Liver (tissue), 9 donors: Measurements from ENCODE around the gene IL18RAP. TPM values are rescaled to one million over a fixed set of nuclear protein-coding genes. Genes with fewer than 3 reads are reported as not detected.

Source experiments
- DNase-seq: peaks from one replicate; pipeline ENCODE4 v3.0.0-alpha.2; 2017; ENCODE audit warnings: low spot score
- H3K27ac ChIP-seq, 2 donors: one replicate each; pipeline ENCODE4 v1.7.0; 2013; ENCODE audit warnings: inconsistent platforms in 2 of 2, low read length in 2 of 2, control low read depth in 1 of 2, low read depth in 1 of 2, mild to moderate bottlenecking in 1 of 2
- H3K27me3 ChIP-seq, 4 donors: one replicate each; pipeline versions ENCODE4 v1.6.1 to v1.7.0; 2013; ENCODE audit warnings: low read length in 3 of 4, inconsistent platforms in 1 of 4, mild to moderate bottlenecking in 1 of 4, moderate library complexity in 1 of 4; ENCODE audit not compliant: control insufficient read depth in 4 of 4, insufficient read depth in 4 of 4
- H3K36me3 ChIP-seq, 4 donors: one replicate each; pipeline versions ENCODE4 v1.6.1 to v1.7.0; 2013; ENCODE audit warnings: low read length in 3 of 4, mild to moderate bottlenecking in 3 of 4, low read depth in 1 of 4, moderate library complexity in 1 of 4; ENCODE audit not compliant: control insufficient read depth in 4 of 4, insufficient read depth in 3 of 4
- H3K4me1 ChIP-seq, 4 donors: one replicate each; pipeline versions ENCODE4 v1.6.1 to v1.7.0; 2013; ENCODE audit warnings: low read length in 3 of 4, mild to moderate bottlenecking in 3 of 4, moderate library complexity in 1 of 4; ENCODE audit not compliant: control insufficient read depth in 4 of 4, insufficient read depth in 4 of 4
- H3K4me3 ChIP-seq, 3 donors: one replicate each; pipeline versions ENCODE4 v1.6.1 to v1.7.0; 2013; ENCODE audit warnings: low read length in 3 of 3, control low read depth in 1 of 3, low read depth in 1 of 3, mild to moderate bottlenecking in 1 of 3
- H3K9ac ChIP-seq, 2 donors: one replicate each; pipeline ENCODE4 v1.7.0; 2013; ENCODE audit warnings: low read length in 2 of 2, mild to moderate bottlenecking in 2 of 2, moderate library complexity in 2 of 2, control low read depth in 1 of 2, low read depth in 1 of 2
- H3K9me3 ChIP-seq, 4 donors: one replicate each; pipeline versions ENCODE4 v1.6.1 to v1.7.0; 2013; ENCODE audit warnings: low read length in 3 of 4; ENCODE audit not compliant: control insufficient read depth in 4 of 4
- EGR1 ChIP-seq, 2 donors: IDR thresholded peaks; 2 replicates each; pipeline ENCODE4 v1.6.1; 2016 to 2018; ENCODE audit warnings: antibody characterized with exemption in 2 of 2, low read depth in 2 of 2
- FOXA1 ChIP-seq: IDR thresholded peaks from 2 replicates; pipeline ENCODE4 v1.6.1; 2016; ENCODE audit warnings: antibody characterized with exemption
- FOXA2 ChIP-seq: IDR thresholded peaks from 2 replicates; pipeline ENCODE4 v1.6.1; 2016; ENCODE audit warnings: antibody characterized with exemption
- GABPA ChIP-seq, 2 donors: IDR thresholded peaks in 1 of 2; conservative IDR thresholded peaks in 1 of 2; 2 replicates each; pipeline ENCODE4 v1.6.1; 2016; ENCODE audit warnings: antibody characterized with exemption in 2 of 2, mild to moderate bottlenecking in 1 of 2, moderate library complexity in 1 of 2
- HNF4A ChIP-seq, 2 donors: conservative IDR thresholded peaks; 2 replicates each; pipeline ENCODE4 v1.6.1; 2016; ENCODE audit warnings: antibody characterized with exemption in 2 of 2, mild to moderate bottlenecking in 2 of 2
- HNF4G ChIP-seq: IDR thresholded peaks from 2 replicates; pipeline ENCODE4 v1.6.1; 2016; ENCODE audit warnings: antibody characterized with exemption
- JUND ChIP-seq, 2 donors: IDR thresholded peaks; 2 replicates each; pipeline ENCODE4 v1.6.1; 2016; ENCODE audit warnings: antibody characterized with exemption in 2 of 2
- NR2F2 ChIP-seq: IDR thresholded peaks from 2 replicates; pipeline ENCODE4 v1.6.1; 2016; ENCODE audit warnings: antibody characterized with exemption
- RAD21 ChIP-seq, 2 donors: IDR thresholded peaks; 2 replicates each; pipeline ENCODE4 v1.6.1; 2016; ENCODE audit warnings: antibody characterized with exemption in 2 of 2, mild to moderate bottlenecking in 2 of 2
- RXRA ChIP-seq, 2 donors: IDR thresholded peaks; 2 replicates each; pipeline ENCODE4 v1.6.1; 2017 to 2018; ENCODE audit warnings: antibody characterized with exemption in 2 of 2, mild to moderate bottlenecking in 1 of 2
- SP1 ChIP-seq: IDR thresholded peaks from 2 replicates; pipeline ENCODE4 v1.6.1; 2018; ENCODE audit warnings: antibody characterized with exemption, mild to moderate bottlenecking
- TAF1 ChIP-seq: conservative IDR thresholded peaks from 2 replicates; pipeline ENCODE4 v1.6.1; 2016; ENCODE audit warnings: antibody characterized with exemption, mild to moderate bottlenecking
- YY1 ChIP-seq: IDR thresholded peaks from 2 replicates; pipeline ENCODE4 v1.6.1; 2016; ENCODE audit warnings: antibody characterized with exemption, mild to moderate bottlenecking
- WGBS: extraction: QIAGEN DNeasy Blood & Tissue Kit; methylation state at CpG from one replicate; pipeline ENCODE4 v1.1.7; 2013; 5-methylcytosine and 5-hydroxymethylcytosine counted together
- polyA plus RNA-seq, 2 donors: library from polyadenylated mRNA; stranded (reverse) in 1 of 2; unstranded in 1 of 2; fragments of 200-250 nt in 1 of 2; fragments of >200 nt in 1 of 2; fragmentation: Nextera tagmentation in 1 of 2; extraction: Ambion mirVana in 1 of 2; gene quantifications; one replicate each; pipeline versions ENCODE4 v1.2.1 to v1.2.3, GENCODE V29; 2013 to 2015
- total RNA-seq, 2 donors: library from RNA; depleted of rRNA; stranded (reverse); fragments of >200 nt; gene quantifications; one replicate each; pipeline ENCODE4 v1.2.3, GENCODE V29; 2014
- TF ChIP-seq, protein P1 (sequence below): IDR thresholded peaks from 2 replicates; pipeline ENCODE4 v1.6.1; 2016; ENCODE audit warnings: antibody characterized with exemption
- TF ChIP-seq, protein P2 (sequence below): IDR thresholded peaks from 2 replicates; pipeline ENCODE4 v1.6.1; 2016; ENCODE audit warnings: antibody characterized with exemption, mild to moderate bottlenecking
- TF ChIP-seq, protein P3 (sequence below): IDR thresholded peaks from 2 replicates; pipeline ENCODE4 v1.6.1; 2016; ENCODE audit warnings: antibody characterized with exemption
- TF ChIP-seq, protein P4 (sequence below): IDR thresholded peaks from 2 replicates; pipeline ENCODE4 v1.6.1; 2016; ENCODE audit warnings: antibody characterized with exemption
- donor health status: healthy.
- donor health status: healthy.
- donor health status: healthy.
- donor health status: healthy.
- donor health status: healthy.

Gene IL18RAP
- total and polyA plus RNA-seq, 4 donors = 0.14 to 7.3 (median 1.4) TPM

DNA sequence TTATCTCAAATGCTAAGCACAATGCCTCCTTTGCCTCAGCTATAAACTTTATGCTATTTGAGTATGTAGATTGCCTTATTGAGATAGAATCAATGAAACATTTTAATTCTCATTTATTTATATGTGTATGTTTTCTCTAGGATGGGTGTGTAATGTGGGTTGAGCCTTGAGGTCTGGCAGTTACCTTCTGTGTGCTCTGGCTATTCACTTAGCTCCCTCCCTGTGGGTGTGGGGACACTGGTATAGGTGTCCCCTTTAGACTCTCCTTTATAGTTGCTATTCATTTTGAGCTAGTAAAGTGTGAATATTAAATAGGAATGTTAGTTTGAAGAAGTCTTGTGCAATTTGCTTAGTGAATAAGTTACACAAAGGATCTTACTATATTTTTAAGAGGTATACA, 51.8 kb downstream of the IL18RAP start:
- Histone ChIP-seq H3K4me1 (no peaks in the 10 kb centered on the region), H3K9me3 (no peaks in the 10 kb centered on the region), H3K27me3 (peaks cover 0 to 6% (median 0%) of the 10 kb centered on the region in 4 donors), H3K9ac (no peak overlapping the region), H3K27ac (no peak overlapping the region), H3K4me3 (no peak overlapping the region), H3K36me3 (no peaks in the 10 kb centered on the region)
- TF ChIP-seq NR2F2 (no peak), EGR1 (IDR thresholded peaks at IDR 0.05; ENCODE audit: low read depth in 2 of 2) (no peak), HNF4A (conservative IDR thresholded peaks at IDR 0.05) (no peak), FOXA2 (no peak), RXRA (IDR thresholded peaks at IDR 0.05) (no peak), SP1 (no peak)
- TF ChIP-seq, protein P1, sequence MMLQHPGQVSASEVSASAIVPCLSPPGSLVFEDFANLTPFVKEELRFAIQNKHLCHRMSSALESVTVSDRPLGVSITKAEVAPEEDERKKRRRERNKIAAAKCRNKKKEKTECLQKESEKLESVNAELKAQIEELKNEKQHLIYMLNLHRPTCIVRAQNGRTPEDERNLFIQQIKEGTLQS = no peak
- TF ChIP-seq, protein P2, sequence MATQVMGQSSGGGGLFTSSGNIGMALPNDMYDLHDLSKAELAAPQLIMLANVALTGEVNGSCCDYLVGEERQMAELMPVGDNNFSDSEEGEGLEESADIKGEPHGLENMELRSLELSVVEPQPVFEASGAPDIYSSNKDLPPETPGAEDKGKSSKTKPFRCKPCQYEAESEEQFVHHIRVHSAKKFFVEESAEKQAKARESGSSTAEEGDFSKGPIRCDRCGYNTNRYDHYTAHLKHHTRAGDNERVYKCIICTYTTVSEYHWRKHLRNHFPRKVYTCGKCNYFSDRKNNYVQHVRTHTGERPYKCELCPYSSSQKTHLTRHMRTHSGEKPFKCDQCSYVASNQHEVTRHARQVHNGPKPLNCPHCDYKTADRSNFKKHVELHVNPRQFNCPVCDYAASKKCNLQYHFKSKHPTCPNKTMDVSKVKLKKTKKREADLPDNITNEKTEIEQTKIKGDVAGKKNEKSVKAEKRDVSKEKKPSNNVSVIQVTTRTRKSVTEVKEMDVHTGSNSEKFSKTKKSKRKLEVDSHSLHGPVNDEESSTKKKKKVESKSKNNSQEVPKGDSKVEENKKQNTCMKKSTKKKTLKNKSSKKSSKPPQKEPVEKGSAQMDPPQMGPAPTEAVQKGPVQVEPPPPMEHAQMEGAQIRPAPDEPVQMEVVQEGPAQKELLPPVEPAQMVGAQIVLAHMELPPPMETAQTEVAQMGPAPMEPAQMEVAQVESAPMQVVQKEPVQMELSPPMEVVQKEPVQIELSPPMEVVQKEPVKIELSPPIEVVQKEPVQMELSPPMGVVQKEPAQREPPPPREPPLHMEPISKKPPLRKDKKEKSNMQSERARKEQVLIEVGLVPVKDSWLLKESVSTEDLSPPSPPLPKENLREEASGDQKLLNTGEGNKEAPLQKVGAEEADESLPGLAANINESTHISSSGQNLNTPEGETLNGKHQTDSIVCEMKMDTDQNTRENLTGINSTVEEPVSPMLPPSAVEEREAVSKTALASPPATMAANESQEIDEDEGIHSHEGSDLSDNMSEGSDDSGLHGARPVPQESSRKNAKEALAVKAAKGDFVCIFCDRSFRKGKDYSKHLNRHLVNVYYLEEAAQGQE = no peak
- TF ChIP-seq, protein P3, sequence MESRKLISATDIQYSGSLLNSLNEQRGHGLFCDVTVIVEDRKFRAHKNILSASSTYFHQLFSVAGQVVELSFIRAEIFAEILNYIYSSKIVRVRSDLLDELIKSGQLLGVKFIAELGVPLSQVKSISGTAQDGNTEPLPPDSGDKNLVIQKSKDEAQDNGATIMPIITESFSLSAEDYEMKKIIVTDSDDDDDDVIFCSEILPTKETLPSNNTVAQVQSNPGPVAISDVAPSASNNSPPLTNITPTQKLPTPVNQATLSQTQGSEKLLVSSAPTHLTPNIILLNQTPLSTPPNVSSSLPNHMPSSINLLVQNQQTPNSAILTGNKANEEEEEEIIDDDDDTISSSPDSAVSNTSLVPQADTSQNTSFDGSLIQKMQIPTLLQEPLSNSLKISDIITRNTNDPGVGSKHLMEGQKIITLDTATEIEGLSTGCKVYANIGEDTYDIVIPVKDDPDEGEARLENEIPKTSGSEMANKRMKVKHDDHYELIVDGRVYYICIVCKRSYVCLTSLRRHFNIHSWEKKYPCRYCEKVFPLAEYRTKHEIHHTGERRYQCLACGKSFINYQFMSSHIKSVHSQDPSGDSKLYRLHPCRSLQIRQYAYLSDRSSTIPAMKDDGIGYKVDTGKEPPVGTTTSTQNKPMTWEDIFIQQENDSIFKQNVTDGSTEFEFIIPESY = no peak
- no peak for DNase-seq

DNA sequence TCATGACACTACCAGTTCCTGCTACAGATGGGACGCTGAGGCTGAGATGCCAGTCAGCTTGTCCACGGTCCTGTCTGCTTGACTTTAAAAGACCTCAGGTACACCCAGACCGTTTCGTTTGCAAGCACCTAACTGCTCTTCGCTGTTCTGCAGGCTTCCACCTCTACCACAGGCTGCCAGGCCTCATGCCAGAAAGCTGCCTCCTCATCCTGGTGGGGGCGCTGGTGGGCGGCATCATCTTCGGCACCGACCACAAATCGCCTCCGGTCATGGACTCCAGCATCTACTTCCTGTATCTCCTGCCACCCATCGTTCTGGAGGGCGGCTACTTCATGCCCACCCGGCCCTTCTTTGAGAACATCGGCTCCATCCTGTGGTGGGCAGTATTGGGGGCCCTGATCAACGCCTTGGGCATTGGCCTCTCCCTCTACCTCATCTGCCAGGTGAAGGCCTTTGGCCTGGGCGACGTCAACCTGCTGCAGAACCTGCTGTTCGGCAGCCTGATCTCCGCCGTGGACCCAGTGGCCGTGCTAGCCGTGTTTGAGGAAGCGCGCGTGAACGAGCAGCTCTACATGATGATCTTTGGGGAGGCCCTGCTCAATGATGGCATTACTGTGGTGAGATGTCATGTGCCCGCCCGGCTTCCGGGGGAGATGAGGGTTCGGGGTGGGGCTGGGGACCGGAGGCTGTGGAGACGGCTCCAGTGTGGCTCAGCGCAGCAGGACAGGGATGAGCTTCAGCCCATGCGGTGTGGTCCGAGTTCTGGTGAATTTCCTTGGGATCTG, 55.9 kb downstream of the IL18RAP start:
- WGBS = 89% methylated on average over 36 of the region's 36 CpGs
- Histone ChIP-seq H3K27me3 (peaks cover 0 to 2% (median 0%) of the 10 kb centered on the region in 4 donors), H3K36me3 (no peaks in the 10 kb centered on the region), H3K4me1 (no peaks in the 10 kb centered on the region), H3K27ac (no peak overlapping the region), H3K9me3 (no peaks in the 10 kb centered on the region), H3K4me3 (no peak overlapping the region), H3K9ac (no peak overlapping the region)
- DNase-seq = no peak
- no peak for TF ChIP-seq SP1
- no peak for TF ChIP-seq RAD21 (IDR thresholded peaks at IDR 0.05)
- TF ChIP-seq TAF1 = no peak
- TF ChIP-seq GABPA (IDR thresholded peaks at IDR 0.05 in 1 of 2, conservative IDR thresholded peaks at IDR 0.05 in 1 of 2) = no peak
- no peak for TF ChIP-seq FOXA2
- TF ChIP-seq, protein P4, sequence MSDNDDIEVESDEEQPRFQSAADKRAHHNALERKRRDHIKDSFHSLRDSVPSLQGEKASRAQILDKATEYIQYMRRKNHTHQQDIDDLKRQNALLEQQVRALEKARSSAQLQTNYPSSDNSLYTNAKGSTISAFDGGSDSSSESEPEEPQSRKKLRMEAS = no peak
- TF ChIP-seq HNF4A (conservative IDR thresholded peaks at IDR 0.05) = no peak
- TF ChIP-seq HNF4G = no peak
- no peak for TF ChIP-seq NR2F2
- TF ChIP-seq, protein P3 = no peak
- TF ChIP-seq, protein P1 = no peak
- no peak for TF ChIP-seq EGR1 (IDR thresholded peaks at IDR 0.05; ENCODE audit: low read depth in 2 of 2)
- TF ChIP-seq, protein P2 = no peak
- TF ChIP-seq YY1 = no peak
- TF ChIP-seq FOXA1 = no peak
- no peak for TF ChIP-seq JUND (IDR thresholded peaks at IDR 0.05)
